SK-N-SH treated with all-trans-retinoic acid at 6 μM for 48 hours (cell line): Measurements from ENCODE around the gene ALDH4A1.

ENCODE experiments used
- ARNTL ChIP-seq: fragments of 450-650 bp; formaldehyde crosslinking; IDR thresholded peaks from 2 replicates; pipeline ENCODE4 v1.5.0; 2020; ENCODE audit warnings: low read depth, mild to moderate bottlenecking, moderate library complexity, borderline replicate concordance
- CSDC2 ChIP-seq: fragments of 250-450 bp; sonication (Bioruptor Pico); IDR thresholded peaks from 2 replicates; pipeline ENCODE4 v1.5.0; 2020; ENCODE audit warnings: mild to moderate bottlenecking, moderate library complexity
- ESRRG ChIP-seq: fragments of 250-450 bp; sonication (Bioruptor Pico); IDR thresholded peaks from 2 replicates; pipeline ENCODE4 v1.6.1; 2021; ENCODE audit warnings: mild to moderate bottlenecking
- PATZ1 ChIP-seq: fragments of 250-450 bp; sonication (Bioruptor Pico); IDR thresholded peaks from 2 replicates; pipeline ENCODE4 v1.8.0; 2020; ENCODE audit warnings: mild to moderate bottlenecking, moderate library complexity, borderline replicate concordance
- POU6F1 ChIP-seq: fragments of 250-450 bp; sonication (Bioruptor Pico); IDR thresholded peaks from 2 replicates; pipeline ENCODE4 v1.8.0; 2021; ENCODE audit warnings: low read depth, mild to moderate bottlenecking, moderate library complexity, borderline replicate concordance
- TOX ChIP-seq: fragments of 250-450 bp; sonication (Bioruptor Pico); IDR thresholded peaks from 2 replicates; pipeline ENCODE4 v1.8.0; 2021; ENCODE audit warnings: mild to moderate bottlenecking, moderate library complexity, borderline replicate concordance
- ZFP3 ChIP-seq: fragments of 250-450 bp; sonication (Bioruptor Pico); IDR thresholded peaks from 2 replicates; pipeline ENCODE4 v1.5.0; 2020; ENCODE audit warnings: mild to moderate bottlenecking, moderate library complexity
- ZNF565 ChIP-seq: fragments of 450-650 bp; formaldehyde crosslinking; conservative IDR thresholded peaks from 2 replicates; pipeline ENCODE4 v1.5.0; 2020; ENCODE audit warnings: low read depth, mild to moderate bottlenecking, moderate library complexity
- ZNF8 ChIP-seq: fragments of 450-650 bp; formaldehyde crosslinking; IDR thresholded peaks from 2 replicates; pipeline ENCODE4 v1.5.0; 2020; ENCODE audit warnings: mild to moderate bottlenecking, moderate library complexity
- TF ChIP-seq, protein P1 (sequence below): fragments of 250-450 bp; sonication (Bioruptor Pico); IDR thresholded peaks from 2 replicates; pipeline ENCODE4 v1.5.0; 2020; ENCODE audit warnings: mild to moderate bottlenecking, moderate library complexity

- no peak for TF ChIP-seq ARNTL (CRISPR knock-in tag)
- TF ChIP-seq PATZ1: no peak
- no peak for TF ChIP-seq TOX (CRISPR knock-in tag)
- TF ChIP-seq ESRRG (CRISPR knock-in tag): no peak
- TF ChIP-seq ZNF8: no peak
- TF ChIP-seq ZNF565 (CRISPR knock-in tag): no peak
- TF ChIP-seq ZFP3 (CRISPR knock-in tag): no peak
- TF ChIP-seq CSDC2 (CRISPR knock-in tag): no peak
- TF ChIP-seq, protein P1, sequence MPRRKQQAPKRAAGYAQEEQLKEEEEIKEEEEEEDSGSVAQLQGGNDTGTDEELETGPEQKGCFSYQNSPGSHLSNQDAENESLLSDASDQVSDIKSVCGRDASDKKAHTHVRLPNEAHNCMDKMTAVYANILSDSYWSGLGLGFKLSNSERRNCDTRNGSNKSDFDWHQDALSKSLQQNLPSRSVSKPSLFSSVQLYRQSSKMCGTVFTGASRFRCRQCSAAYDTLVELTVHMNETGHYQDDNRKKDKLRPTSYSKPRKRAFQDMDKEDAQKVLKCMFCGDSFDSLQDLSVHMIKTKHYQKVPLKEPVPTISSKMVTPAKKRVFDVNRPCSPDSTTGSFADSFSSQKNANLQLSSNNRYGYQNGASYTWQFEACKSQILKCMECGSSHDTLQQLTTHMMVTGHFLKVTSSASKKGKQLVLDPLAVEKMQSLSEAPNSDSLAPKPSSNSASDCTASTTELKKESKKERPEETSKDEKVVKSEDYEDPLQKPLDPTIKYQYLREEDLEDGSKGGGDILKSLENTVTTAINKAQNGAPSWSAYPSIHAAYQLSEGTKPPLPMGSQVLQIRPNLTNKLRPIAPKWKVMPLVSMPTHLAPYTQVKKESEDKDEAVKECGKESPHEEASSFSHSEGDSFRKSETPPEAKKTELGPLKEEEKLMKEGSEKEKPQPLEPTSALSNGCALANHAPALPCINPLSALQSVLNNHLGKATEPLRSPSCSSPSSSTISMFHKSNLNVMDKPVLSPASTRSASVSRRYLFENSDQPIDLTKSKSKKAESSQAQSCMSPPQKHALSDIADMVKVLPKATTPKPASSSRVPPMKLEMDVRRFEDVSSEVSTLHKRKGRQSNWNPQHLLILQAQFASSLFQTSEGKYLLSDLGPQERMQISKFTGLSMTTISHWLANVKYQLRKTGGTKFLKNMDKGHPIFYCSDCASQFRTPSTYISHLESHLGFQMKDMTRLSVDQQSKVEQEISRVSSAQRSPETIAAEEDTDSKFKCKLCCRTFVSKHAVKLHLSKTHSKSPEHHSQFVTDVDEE (CRISPR knock-in tag): no peak
- no peak for TF ChIP-seq POU6F1 (CRISPR knock-in tag)
Measured at GRCh38 chr1:18950401-18951026, 48.2 kb upstream of the ALDH4A1 start.
